T-cell (primary cell): Measurements from ENCODE around the gene AKAP5. TPM values are rescaled to one million over a fixed set of nuclear protein-coding genes. Genes with fewer than 3 reads are reported as not detected.

Experiments used
- ATAC-seq, 4 experiments: fragments of 200-7000 bp in 3 of 4; fragments of 150-1000 bp in 1 of 4; cut with Tn5 transposase; replicated peaks in 1 of 4; 1 replicate in 3 of 4; 2 replicates in 1 of 4; pipeline ENCODE4 v1.10.0; 2021; ENCODE audit warnings: moderate library complexity in 3 of 4, mild to moderate bottlenecking in 2 of 4, moderate number of reproducible peaks in 1 of 4
- CTCF ChIA-PET, 2 donors: fragments of 300-600 bp; sonication (Branson Sonifier 250); formaldehyde crosslinking; loops; one replicate each; lab custom pipeline; 2022; ENCODE audit warnings: antibody characterized with exemption in 2 of 2; lab: Charles Lee
- POLR2A ChIA-PET, 2 donors: fragments of 300-600 bp; sonication (Branson Sonifier 250); formaldehyde crosslinking; loops; one replicate each; lab custom pipeline; 2022; ENCODE audit warnings: antibody characterized with exemption in 2 of 2; lab: Charles Lee
- DNase-seq, 35 experiments: peaks; one replicate each; pipeline versions ENCODE4 v3.0.0 to v3.0.0-alpha.2; 2013 to 2023
- H3K27ac ChIP-seq: one replicate; pipeline ENCODE4 v1.5.1; 2013; ENCODE audit warnings: low read length
- H3K27me3 ChIP-seq, 2 experiments: replicated peaks in 1 of 2; 1 replicate in 1 of 2; 2 replicates in 1 of 2; pipeline versions ENCODE4 v1.6.1 to v1.7.0; 2013; ENCODE audit warnings: low read length in 1 of 2, mixed read lengths in 1 of 2; ENCODE audit not compliant: control insufficient read depth in 2 of 2, insufficient read depth in 2 of 2; ENCODE audit errors: extremely low read depth in 1 of 2
- H3K36me3 ChIP-seq, 2 donors: 1 replicate in 1 of 2; 2 replicates in 1 of 2; pipeline versions ENCODE4 v1.6.1 to v1.7.0; 2013; ENCODE audit warnings: low read length in 1 of 2; ENCODE audit not compliant: control insufficient read depth in 2 of 2, insufficient read depth in 1 of 2; ENCODE audit errors: extremely low read depth in 1 of 2
- H3K4me1 ChIP-seq, 2 experiments: 1 replicate in 1 of 2; 2 replicates in 1 of 2; pipeline versions ENCODE4 v1.6.1 to v1.7.0; 2013; ENCODE audit warnings: low read length in 2 of 2, mixed read lengths in 1 of 2; ENCODE audit not compliant: insufficient read depth in 2 of 2, control insufficient read depth in 1 of 2; ENCODE audit errors: extremely low read depth in 1 of 2
- H3K4me3 ChIP-seq, 2 donors: 1 replicate in 1 of 2; 2 replicates in 1 of 2; pipeline versions ENCODE4 v1.5.1 to v1.7.0; 2013; ENCODE audit warnings: mild to moderate bottlenecking in 2 of 2, low read length in 1 of 2, moderate library complexity in 1 of 2; ENCODE audit not compliant: control insufficient read depth in 1 of 2; ENCODE audit errors: extremely low read depth in 1 of 2
- H3K9me3 ChIP-seq: 2 replicates; pipeline ENCODE4 v1.7.0; 2013
- H3K27ac Mint-ChIP-seq, 2 donors: one replicate each; pipeline ENCODE4 v1.8.0; 2020 to 2021; ENCODE audit warnings: mild to moderate bottlenecking in 2 of 2, mixed read lengths in 2 of 2
- H3K27me3 Mint-ChIP-seq, 2 donors: one replicate each; pipeline ENCODE4 v1.8.0; 2021 to 2022; ENCODE audit warnings: mixed read lengths in 2 of 2
- H3K36me3 Mint-ChIP-seq: one replicate; pipeline ENCODE4 v1.8.0; 2021; ENCODE audit warnings: mixed read lengths
- H3K4me1 Mint-ChIP-seq, 3 donors: one replicate each; pipeline ENCODE4 v1.8.0; 2020 to 2022; ENCODE audit warnings: mixed read lengths in 3 of 3, mild to moderate bottlenecking in 1 of 3
- H3K4me3 Mint-ChIP-seq, 3 donors: one replicate each; pipeline ENCODE4 v1.8.0; 2020 to 2022; ENCODE audit warnings: mild to moderate bottlenecking in 3 of 3, mixed read lengths in 3 of 3, moderate library complexity in 3 of 3
- H3K9me3 Mint-ChIP-seq, 3 donors: one replicate each; pipeline ENCODE4 v1.8.0; 2020 to 2022; ENCODE audit warnings: mixed read lengths in 3 of 3
- WGBS: methylation state at CpG from one replicate; pipeline ENCODE4 v1.1.5; 2013; ENCODE audit warnings: missing lambda C conversion rate; ENCODE audit not compliant: insufficient coverage; 5-methylcytosine and 5-hydroxymethylcytosine counted together
- total RNA-seq, 35 experiments: library from RNA in 6 of 35; stranded (reverse) in 6 of 35; fragments of 120-200 nt in 1 of 35; gene quantifications; one replicate each; pipeline versions ENCODE4 v1.2.1 to v1.2.4 and lab custom pipeline; 2013 to 2026

Gene AKAP5
- total RNA-seq, 5 donors from 2014 or later (not counting 1 experiment from before 2014, with no cell fraction given) = 0.26 to 2.0 (median 0.55) TPM

- Histone ChIP-seq H3K9me3 (no peaks in the 10 kb centered on the region), H3K4me1 (peaks cover 0 to under 1% of the 10 kb centered on the region in 2 experiments), H3K27ac (no peak overlapping the region), H3K36me3 (peaks cover 3 to 6% of the 10 kb centered on the region in 2 donors), H3K4me3 (no peak overlapping the region), H3K27me3 (no peaks in the 10 kb centered on the region)
- no peaks in the 10 kb centered on the region for H3K27me3 Mint-ChIP-seq
- ATAC-seq (no peak), DNase-seq (no peak)
- 40% methylated on average over 1 of the region's 2 CpGs for WGBS
- peaks cover 10% of the 10 kb centered on the region for H3K36me3 Mint-ChIP-seq
- H3K9me3 Mint-ChIP-seq = no peaks in the 10 kb centered on the region
- no peak overlapping the region for H3K27ac Mint-ChIP-seq
- peaks cover 7 to 26% (median 25%) of the 10 kb centered on the region in 3 donors for H3K4me1 Mint-ChIP-seq
- CTCF ChIA-PET = interaction anchor here (0.6 to 1.9 kb wide), 4 partner anchors 10 to 44 kb away, joined by 3 to 4 read pairs (median 4); no protein-coding TSS in a partner anchor
- POLR2A ChIA-PET = interaction anchor here in 1 of 2 donors (0.7 kb wide), 1 partner anchor 26 kb away, joined by 3 read pairs; no protein-coding TSS in a partner anchor
- H3K4me3 Mint-ChIP-seq = no peak overlapping the region
These were observed 8.7 kb downstream of the AKAP5 start for GRCh38 chr14:64474041-64474440.

DNA sequence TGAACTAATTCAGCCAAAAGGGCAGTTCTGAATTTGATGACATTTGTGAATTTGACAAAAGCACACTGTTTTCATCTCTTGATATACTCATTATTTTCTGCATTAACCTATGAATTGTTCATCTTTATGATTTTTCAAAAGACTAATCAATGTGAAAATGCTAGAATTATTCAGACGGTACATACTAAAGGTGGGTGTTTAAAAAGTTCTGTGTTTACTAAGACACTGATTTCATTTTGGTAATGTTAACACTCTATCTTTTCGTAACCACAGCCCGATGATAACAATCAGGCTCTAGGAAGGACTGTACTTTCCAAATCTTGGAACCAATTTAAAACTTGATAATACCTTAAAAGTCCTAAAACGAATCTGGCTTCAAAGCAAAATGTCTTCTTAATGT, 9.4 kb downstream of the AKAP5 start:
- no peaks in the 10 kb centered on the region for H3K9me3 ChIP-seq
- Mint-ChIP-seq H3K27ac (no peak overlapping the region), H3K9me3 (no peaks in the 10 kb centered on the region), H3K4me1 (peaks cover 9 to 22% (median 22%) of the 10 kb centered on the region in 3 donors), H3K36me3 (peaks cover 10% of the 10 kb centered on the region), H3K27me3 (no peaks in the 10 kb centered on the region), H3K4me3 (no peak overlapping the region)
- CTCF ChIA-PET = interaction anchor here (0.6 to 1.8 kb wide), 4 partner anchors 11 to 131 kb away, joined by 3 to 4 read pairs (median 4); no protein-coding TSS in a partner anchor
- WGBS = no CpG with 5 or more reads among the region's 4 CpGs
- POLR2A ChIA-PET = interaction anchor here (0.6 to 0.7 kb wide), 2 partner anchors 12 to 369 kb away, joined by 3 to 4 read pairs; no protein-coding TSS in a partner anchor
- H3K27ac ChIP-seq = no peak overlapping the region
- no peak for ATAC-seq
- DNase-seq = no peak
- H3K4me1 ChIP-seq = peaks cover 0 to 2% of the 10 kb centered on the region in 2 experiments
- no peak overlapping the region for H3K4me3 ChIP-seq
- peaks cover 7 to 12% of the 10 kb centered on the region in 2 donors for H3K36me3 ChIP-seq
- H3K27me3 ChIP-seq = no peaks in the 10 kb centered on the region

DNA sequence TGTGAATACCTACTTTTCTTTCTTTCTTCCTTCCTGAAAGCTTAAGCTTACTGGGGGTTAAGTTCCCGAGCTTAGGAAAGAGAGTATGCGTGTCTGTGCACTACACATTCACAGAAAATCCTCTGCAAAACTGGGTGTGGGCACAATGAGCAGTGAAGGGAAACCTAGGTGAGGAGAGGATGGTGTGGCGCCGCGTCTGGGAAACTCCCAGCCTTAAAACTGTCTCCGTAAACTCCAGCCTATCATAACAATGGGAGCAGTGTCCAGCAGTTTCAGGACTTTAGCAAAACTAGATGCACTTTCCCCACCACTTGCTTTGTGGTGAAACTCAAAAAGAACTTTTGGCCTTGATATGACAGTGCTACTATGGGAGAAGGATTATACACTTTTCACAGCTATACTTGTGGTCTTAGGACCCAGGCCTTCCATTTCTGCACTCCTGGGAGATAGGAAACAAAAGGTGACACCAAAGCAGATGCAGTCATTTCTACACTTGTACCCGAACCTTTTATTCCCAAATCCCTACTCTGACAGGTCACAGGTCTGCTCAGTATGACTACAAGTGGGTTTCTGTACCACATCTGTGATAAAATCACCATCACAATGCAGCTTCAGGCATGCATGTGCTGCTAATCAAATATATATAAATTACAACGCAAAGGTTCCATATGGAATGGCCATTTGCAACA, 10.4 kb downstream of the AKAP5 start:
- peaks cover 9 to 22% (median 22%) of the 10 kb centered on the region in 3 donors for H3K4me1 Mint-ChIP-seq
- Histone ChIP-seq H3K4me1 (peaks cover 0 to 2% of the 10 kb centered on the region in 2 experiments), H3K9me3 (no peaks in the 10 kb centered on the region), H3K27ac (no peak overlapping the region), H3K4me3 (no peak overlapping the region), H3K27me3 (no peaks in the 10 kb centered on the region), H3K36me3 (peaks cover 7 to 14% of the 10 kb centered on the region in 2 donors)
- ChIA-PET POLR2A (interaction anchor here in 1 of 2 donors (0.7 kb wide), 1 partner anchor 13 kb away, joined by 4 read pairs; no protein-coding TSS in a partner anchor), CTCF (interaction anchor here in 1 of 2 donors (0.6 to 1.8 kb wide), 4 partner anchors 46 to 263 kb away, joined by 3 to 5 read pairs (median 3); partner anchors contain the start of gene MTHFD1)
- no peak overlapping the region for H3K27ac Mint-ChIP-seq
- no peaks in the 10 kb centered on the region for H3K9me3 Mint-ChIP-seq
- no peaks in the 10 kb centered on the region for H3K27me3 Mint-ChIP-seq
- 50% methylated on average over 1 of the region's 8 CpGs for WGBS
- peaks cover 10% of the 10 kb centered on the region for H3K36me3 Mint-ChIP-seq
- DNase-seq (no peak), ATAC-seq (no peak)
- no peak overlapping the region for H3K4me3 Mint-ChIP-seq

GRCh38 chr14:64476438-64476837, 11.1 kb downstream of the AKAP5 start:
- Mint-ChIP-seq H3K4me1 (peaks cover 9 to 22% (median 22%) of the 10 kb centered on the region in 3 donors), H3K27ac (no peak overlapping the region), H3K27me3 (no peaks in the 10 kb centered on the region), H3K4me3 (no peak overlapping the region), H3K36me3 (peaks cover 10% of the 10 kb centered on the region), H3K9me3 (no peaks in the 10 kb centered on the region)
- peaks cover 0 to 2% of the 10 kb centered on the region in 2 experiments for H3K4me1 ChIP-seq
- no peak overlapping the region for H3K27ac ChIP-seq
- H3K27me3 ChIP-seq = no peaks in the 10 kb centered on the region
- no peak for DNase-seq
- H3K36me3 ChIP-seq = peaks cover 7 to 14% of the 10 kb centered on the region in 2 donors
- ChIA-PET POLR2A (no interaction called here), CTCF (interaction anchor here in 1 of 2 donors (1.4 to 4.8 kb wide), 3 partner anchors 88 to 132 kb away, joined by 3 to 31 read pairs (median 3); partner anchors contain the start of gene MTHFD1)
- WGBS = 98% methylated on average over 8 of the region's 8 CpGs
- no peaks in the 10 kb centered on the region for H3K9me3 ChIP-seq
- ATAC-seq = no peak
- no peak overlapping the region for H3K4me3 ChIP-seq

GRCh38 chr14:64478634-64479250, 13.4 kb downstream of the AKAP5 start:
- peak in 1 of 35 experiments; percentile 65 for DNase-seq
- peaks cover 14% of the 10 kb centered on the region for H3K36me3 Mint-ChIP-seq
- H3K27ac Mint-ChIP-seq = no peak overlapping the region

More at GRCh38 chr14:64478634-64479250, 13.4 kb downstream of the AKAP5 start:
- POLR2A ChIA-PET = interaction anchor here (0.6 to 1.0 kb wide), 4 partner anchors 27 to 35 kb away, joined by 3 to 5 read pairs (median 3); no protein-coding TSS in a partner anchor
- Histone ChIP-seq H3K4me3 (no peak overlapping the region), H3K4me1 (peaks cover 0 to 2% of the 10 kb centered on the region in 2 experiments), H3K36me3 (peaks cover 7 to 16% of the 10 kb centered on the region in 2 donors), H3K27ac (no peak overlapping the region), H3K27me3 (no peaks in the 10 kb centered on the region), H3K9me3 (no peaks in the 10 kb centered on the region)
- Mint-ChIP-seq H3K27me3 (no peaks in the 10 kb centered on the region), H3K9me3 (no peaks in the 10 kb centered on the region), H3K4me1 (peaks cover 7 to 23% (median 21%) of the 10 kb centered on the region in 3 donors), H3K4me3 (no peak overlapping the region)
- CTCF ChIA-PET = interaction anchor here (0.6 to 4.8 kb wide), 21 partner anchors 9 to 175 kb away, joined by 3 to 31 read pairs (median 4); no protein-coding TSS in a partner anchor
- ATAC-seq = peak in 1 of 4 experiments; percentile 26
